H1 (cell line): Measurements from ENCODE around the gene IL17RA. TPM values are rescaled to one million over a fixed set of nuclear protein-coding genes. Genes with fewer than 3 reads are reported as not detected.

Experiments
- ATF2 ChIP-seq: IDR thresholded peaks from 2 replicates; pipeline ENCODE4 v1.6.1; 2012; ENCODE audit warnings: low read length, inconsistent platforms
- RFX5 ChIP-seq: IDR thresholded peaks from 2 replicates; pipeline ENCODE4 v1.6.1; 2011; ENCODE audit warnings: low read depth, low read length, improper control_type of control experiment, borderline replicate concordance
- RNF2 ChIP-seq: fragments of 200-900, 300-1000 bp; sonication (generic); IDR thresholded peaks from 2 replicates; pipeline ENCODE4 v1.7.1; 2016; ENCODE audit warnings: borderline replicate concordance, low read depth, mild to moderate bottlenecking, antibody characterized with exemption, low read length; ENCODE audit not compliant: poor library complexity, severe bottlenecking; ENCODE audit errors: missing control alignments
- polyA plus RNA-seq, 7 experiments: library from polyadenylated mRNA; depleted of rRNA in 3 of 7; stranded (reverse) in 5 of 7; unstranded in 2 of 7; fragments of >200 nt in 5 of 7; fragments of 200-250 nt in 2 of 7; gene quantifications; 1 replicate in 5 of 7; 2 replicates in 1 of 7; 4 replicates in 1 of 7; pipeline versions ENCODE4 v1.2.1 to v1.2.3, GENCODE V29; 2011 to 2013; ENCODE audit warnings: missing spikeins in 2 of 7, mixed read lengths in 2 of 7
- total RNA-seq: library from RNA; stranded (reverse); fragmentation: NEBNext Ultra II Directional; extraction: Animal tissue kit (Norgen Biotek cat#: 25700); gene quantifications from 2 replicates; pipeline ENCODE4 v1.2.1, GENCODE V29; 2021

Gene IL17RA
- total and polyA plus RNA-seq, 2 of the 8 experiments (the other 6 are each of a cell fraction or from before 2014, with no cell fraction given) = 5.6 to 9.9 TPM

GRCh38 chr22:17106785-17107546, 22.2 kb downstream of the IL17RA start (continued):
- TF ChIP-seq ATF2 = no peak
- TF ChIP-seq RFX5 = no peak
- TF ChIP-seq RNF2 = no peak
- TF ChIP-seq, all 59 proteins: peak for 0
